ENCODE measurements around the gene KRTAP4-8. TPM values are rescaled to one million over a fixed set of nuclear protein-coding genes. Genes with fewer than 3 reads are reported as not detected.

Gene KRTAP4-8
- polyA plus RNA-seq, 1 donor (not counting 4 experiments of a cell fraction or from before 2014, with no cell fraction given), result not detected

- no peak for FAIRE-seq
- DNase-seq (ENCODE audit: low read depth, low spot score), result no peak
- Histone ChIP-seq H3K9ac (ENCODE audit: control insufficient read depth, extremely low read depth, insufficient read depth, low read length) (no peak overlapping the region), H3K4me2 (ENCODE audit: control insufficient read depth, extremely low read depth, insufficient read depth, low read depth, low read length) (no peak overlapping the region), H3K79me2 (ENCODE audit: control insufficient read depth, insufficient read depth, low read length) (no peaks in the 10 kb centered on the region), H3K27me3 (ENCODE audit: control insufficient read depth, extremely low read depth, insufficient read depth, low read length) (no peaks in the 10 kb centered on the region), H3K4me1 (ENCODE audit: control insufficient read depth, extremely low read depth, insufficient read depth, low read length) (peaks cover 19% of the 10 kb centered on the region), H3K9me1 (ENCODE audit: control insufficient read depth, extremely low read depth, insufficient read depth, low read length) (no peaks in the 10 kb centered on the region), H3K9me3 (ENCODE audit: control insufficient read depth, low read depth, low read length) (no peaks in the 10 kb centered on the region), H3K27ac (ENCODE audit: control insufficient read depth, insufficient read depth, low read length) (no peak overlapping the region), H3K4me3 (ENCODE audit: control insufficient read depth in 2 of 3, extremely low read depth in 1 of 3, insufficient read depth in 2 of 3, low read depth in 1 of 3, low read length in 3 of 3) (no peak overlapping the region), H4K20me1 (ENCODE audit: control insufficient read depth, extremely low read depth, insufficient read depth, low read length) (no peaks in the 10 kb centered on the region), H2AFZ (ENCODE audit: control insufficient read depth, low read length) (no peak overlapping the region), H3K36me3 (ENCODE audit: control insufficient read depth in 2 of 2, extremely low read depth in 1 of 2, insufficient read depth in 2 of 2, low read length in 2 of 2) (no peaks in the 10 kb centered on the region)
- TF ChIP-seq CTCF (optimal IDR thresholded peaks at IDR 0.05 in 1 of 3, IDR thresholded peaks at IDR 0.05 in 1 of 3, conservative IDR thresholded peaks at IDR 0.05 in 1 of 3; ENCODE audit: extremely low read depth in 1 of 3, insufficient read depth in 2 of 3, low read length in 3 of 3), result no peak
- TF ChIP-seq EZH2 (IDR thresholded peaks at IDR 0.05; ENCODE audit: low read length), result no peak
- dilution Hi-C loops (cut with MboI; ENCODE audit: extremely low pct_ligation_motif_present, low sequenced_read_pairs), result no loop called here
Observed at GRCh38 chr17:41127371-41127770, 29.4 kb upstream of the KRTAP4-8 start.

- H3K9ac ChIP-seq (ENCODE audit: control insufficient read depth, extremely low read depth, insufficient read depth, low read length), result no peak overlapping the region
- DNase-seq (ENCODE audit: low read depth, low spot score), result no peak
- H3K27ac ChIP-seq (ENCODE audit: control insufficient read depth, insufficient read depth, low read length), result no peak overlapping the region
- peaks cover 10% of the 10 kb centered on the region for H3K4me1 ChIP-seq (ENCODE audit: control insufficient read depth, extremely low read depth, insufficient read depth, low read length)
- no peaks in the 10 kb centered on the region for H3K36me3 ChIP-seq (ENCODE audit: control insufficient read depth in 2 of 2, extremely low read depth in 1 of 2, insufficient read depth in 2 of 2, low read length in 2 of 2)
- no peaks in the 10 kb centered on the region for H3K9me1 ChIP-seq (ENCODE audit: control insufficient read depth, extremely low read depth, insufficient read depth, low read length)
- H2AFZ ChIP-seq (ENCODE audit: control insufficient read depth, low read length), result no peak overlapping the region
- H3K27me3 ChIP-seq (ENCODE audit: control insufficient read depth, extremely low read depth, insufficient read depth, low read length), result no peaks in the 10 kb centered on the region
- FAIRE-seq, result no peak
- no peaks in the 10 kb centered on the region for H4K20me1 ChIP-seq (ENCODE audit: control insufficient read depth, extremely low read depth, insufficient read depth, low read length)
- no peaks in the 10 kb centered on the region for H3K9me3 ChIP-seq (ENCODE audit: control insufficient read depth, low read depth, low read length)
- H3K79me2 ChIP-seq (ENCODE audit: control insufficient read depth, insufficient read depth, low read length), result no peaks in the 10 kb centered on the region
- no peak overlapping the region for H3K4me2 ChIP-seq (ENCODE audit: control insufficient read depth, extremely low read depth, insufficient read depth, low read depth, low read length)
- no peak for TF ChIP-seq EZH2 (IDR thresholded peaks at IDR 0.05; ENCODE audit: low read length)
- no peak for TF ChIP-seq CTCF (optimal IDR thresholded peaks at IDR 0.05 in 1 of 3, IDR thresholded peaks at IDR 0.05 in 1 of 3, conservative IDR thresholded peaks at IDR 0.05 in 1 of 3; ENCODE audit: extremely low read depth in 1 of 3, insufficient read depth in 2 of 3, low read length in 3 of 3)
- H3K4me3 ChIP-seq (ENCODE audit: control insufficient read depth in 2 of 3, extremely low read depth in 1 of 3, insufficient read depth in 2 of 3, low read depth in 1 of 3, low read length in 3 of 3), result no peak overlapping the region
- dilution Hi-C loops (cut with MboI; ENCODE audit: extremely low pct_ligation_motif_present, low sequenced_read_pairs), result no loop called here
Observed at GRCh38 chr17:41126412-41126811, 28.5 kb upstream of the KRTAP4-8 start.

Data from keratinocyte (primary cell).